B cell (primary cell): ENCODE measurements around the gene KMT2C. TPM values are rescaled to one million over a fixed set of nuclear protein-coding genes. Genes with fewer than 3 reads are reported as not detected.

ENCODE experiments used
- ATAC-seq: fragments of 200-7000 bp; cut with Tn5 transposase; one replicate; pipeline ENCODE4 v1.10.0; 2021; ENCODE audit warnings: low read depth, mild to moderate bottlenecking, moderate number of reproducible peaks, moderate library complexity
- CTCF ChIA-PET: fragments of 350-600 bp; sonication (Branson Sonifier 250); formaldehyde crosslinking; loops from one replicate; lab custom pipeline; 2021; ENCODE audit warnings: antibody characterized with exemption, inconsistent platforms; lab: Charles Lee
- POLR2A ChIA-PET: fragments of 350-600 bp; sonication (Branson Sonifier 250); formaldehyde crosslinking; loops from one replicate; lab custom pipeline; 2021; ENCODE audit warnings: antibody characterized with exemption; lab: Charles Lee
- DNase-seq: peaks from one replicate; pipeline ENCODE4 v3.0.0; 2013
- H2AFZ ChIP-seq: 2 replicates; pipeline ENCODE4 v1.6.1; 2012; ENCODE audit warnings: mild to moderate bottlenecking, low read depth, low read length; ENCODE audit not compliant: insufficient read depth, poor library complexity, severe bottlenecking
- H3K27ac ChIP-seq, 2 donors: 1 replicate in 1 of 2; 2 replicates in 1 of 2; pipeline ENCODE4 v1.5.1; 2012 to 2013; ENCODE audit warnings: low read length in 2 of 2, mild to moderate bottlenecking in 2 of 2, moderate library complexity in 1 of 2
- H3K27me3 ChIP-seq, 4 experiments: fragments of 200-600 bp in 1 of 4; sonication (generic) in 1 of 4; replicated peaks in 1 of 4; 1 replicate in 2 of 4; 2 replicates in 2 of 4; pipeline versions ENCODE4 v1.6.1 to v1.7.0; 2013 to 2016; ENCODE audit warnings: low read length in 3 of 4, mild to moderate bottlenecking in 2 of 4, mixed read lengths in 1 of 4, moderate library complexity in 1 of 4; ENCODE audit not compliant: insufficient read depth in 4 of 4, control insufficient read depth in 3 of 4; ENCODE audit errors: control extremely low read depth in 1 of 4
- H3K36me3 ChIP-seq, 2 experiments: replicated peaks in 1 of 2; 1 replicate in 1 of 2; 2 replicates in 1 of 2; pipeline versions ENCODE4 v1.6.1 to v1.7.1; 2013; ENCODE audit warnings: low read length in 1 of 2; ENCODE audit not compliant: insufficient read depth in 2 of 2, control insufficient read depth in 1 of 2; ENCODE audit errors: control extremely low read depth in 1 of 2, extremely low read depth in 1 of 2
- H3K4me1 ChIP-seq, 2 donors: fragments of 200-600 bp in 1 of 2; sonication (generic) in 1 of 2; 1 replicate in 1 of 2; 2 replicates in 1 of 2; pipeline versions ENCODE4 v1.5.1 to v1.6.1; 2013 to 2017; ENCODE audit warnings: low read length in 2 of 2; ENCODE audit not compliant: control insufficient read depth in 2 of 2, insufficient read depth in 2 of 2
- H3K4me2 ChIP-seq: replicated peaks from 2 replicates; pipeline ENCODE3; 2012; ENCODE audit warnings: mild to moderate bottlenecking, low read depth, low read length; ENCODE audit not compliant: poor library complexity, severe bottlenecking
- H3K4me3 ChIP-seq, 5 experiments: fragments of 200-600 bp in 1 of 5; sonication (generic) in 1 of 5; 1 replicate in 3 of 5; 2 replicates in 2 of 5; pipeline versions ENCODE4 v1.5.1 to v1.7.0; 2011 to 2016; ENCODE audit warnings: low read length in 4 of 5, mild to moderate bottlenecking in 4 of 5, low read depth in 2 of 5, control low read depth in 1 of 5, moderate library complexity in 1 of 5; ENCODE audit not compliant: insufficient read depth in 1 of 5; ENCODE audit errors: control extremely low read depth in 1 of 5, extremely low read depth in 1 of 5
- H3K79me2 ChIP-seq: fragments of 200-600 bp; sonication (generic); one replicate; pipeline ENCODE4 v1.6.0; 2016; ENCODE audit warnings: low read length; ENCODE audit not compliant: control insufficient read depth, insufficient read depth
- H3K9ac ChIP-seq: fragments of 200-600 bp; sonication (generic); 2 replicates; pipeline ENCODE4 v1.6.1; 2017; ENCODE audit warnings: mild to moderate bottlenecking, low read length, moderate library complexity
- H3K9me3 ChIP-seq, 3 donors: one replicate each; pipeline versions ENCODE4 v1.6.1 to v1.7.1; 2013; ENCODE audit warnings: low read length in 2 of 3; ENCODE audit not compliant: control insufficient read depth in 2 of 3, insufficient read depth in 1 of 3; ENCODE audit errors: control extremely low read depth in 1 of 3
- H4K20me1 ChIP-seq: 2 replicates; pipeline ENCODE4 v1.6.0; 2012; ENCODE audit warnings: mild to moderate bottlenecking, low read length; ENCODE audit not compliant: insufficient read depth, control insufficient read depth, poor library complexity, severe bottlenecking
- H3K27ac Mint-ChIP-seq: one replicate; pipeline ENCODE4 v1.8.0; 2021; ENCODE audit warnings: mixed read lengths
- H3K27me3 Mint-ChIP-seq: one replicate; pipeline ENCODE4 v1.8.0; 2021; ENCODE audit warnings: mixed read lengths
- H3K4me1 Mint-ChIP-seq: one replicate; pipeline ENCODE4 v1.8.0; 2021; ENCODE audit warnings: mixed read lengths
- H3K4me3 Mint-ChIP-seq: one replicate; pipeline ENCODE4 v1.8.0; 2021; ENCODE audit warnings: mixed read lengths
- H3K9me3 Mint-ChIP-seq: one replicate; pipeline ENCODE4 v1.8.0; 2022; ENCODE audit warnings: mixed read lengths; ENCODE audit not compliant: insufficient read depth
- CTCF ChIP-seq: fragments of 200-600 bp; IDR thresholded peaks from one replicate; pipeline ENCODE4 v1.8.0; 2022; ENCODE audit warnings: antibody characterized with exemption, mild to moderate bottlenecking
- EZH2 ChIP-seq: IDR thresholded peaks from 2 replicates; pipeline ENCODE4 v1.6.1; 2012; ENCODE audit warnings: borderline replicate concordance, low read depth, mild to moderate bottlenecking, moderate library complexity, low read length; ENCODE audit not compliant: insufficient read depth, poor library complexity, severe bottlenecking
- WGBS: methylation state at CpG from one replicate; pipeline ENCODE4 v1.1.5; 2013; ENCODE audit warnings: missing lambda C conversion rate; ENCODE audit not compliant: insufficient coverage; 5-methylcytosine and 5-hydroxymethylcytosine counted together
- intact Hi-C: fragments of 100-400 bp; cut with micrococcal nuclease; formaldehyde crosslinking; loops from one replicate; pipeline ENCODE4 v1.10.0; 2022
- polyA plus RNA-seq: library from polyadenylated mRNA; depleted of rRNA; stranded (reverse); fragments of >200 nt; gene quantifications from 2 replicates; pipeline ENCODE4 v1.2.3, GENCODE V29; 2012
- total RNA-seq, 2 donors: library from RNA; stranded (reverse); fragments of 120-200 nt in 1 of 2; gene quantifications; 1 replicate in 1 of 2; 2 replicates in 1 of 2; pipeline versions ENCODE4 v1.2.3 to v1.2.4, GENCODE V29; 2013 to 2022

The KMT2C gene
- total and polyA plus RNA-seq, 2 donors (not counting 1 experiment from before 2014, with no cell fraction given), result 14.9 to 171 TPM

GRCh38 chr7:152370297-152370696 lies 65.5 kb downstream of the KMT2C start:
- intact Hi-C loops, result no loop called here
- H3K9me3 ChIP-seq, result peaks cover 0 to 24% (median 9%) of the 10 kb centered on the region in 3 donors
- H3K4me3 ChIP-seq, result no peak overlapping the region
- TF ChIP-seq CTCF (no peak), EZH2 (no peak)
- Mint-ChIP-seq H3K4me1 (peaks cover 43% of the 10 kb centered on the region), H3K9me3 (peaks cover 8% of the 10 kb centered on the region), H3K4me3 (no peak overlapping the region), H3K27ac (no peak overlapping the region), H3K27me3 (no peaks in the 10 kb centered on the region)
- ChIA-PET POLR2A (interaction anchor here (0.6 kb wide), 1 partner anchor 185 kb away, joined by 3 read pairs; no protein-coding TSS in a partner anchor), CTCF (no interaction called here)
- H3K36me3 ChIP-seq, result peaks cover 0 to 1% of the 10 kb centered on the region in 2 experiments
- H2AFZ ChIP-seq, result no peak overlapping the region
- ATAC-seq, result no peak
- H3K27me3 ChIP-seq, result no peaks in the 10 kb centered on the region
- no peak overlapping the region for H3K4me2 ChIP-seq
- no peak overlapping the region for H3K27ac ChIP-seq
- DNase-seq, result no peak
- peaks cover 99% of the 10 kb centered on the region for H3K79me2 ChIP-seq
- peaks cover 0 to 6% of the 10 kb centered on the region in 2 donors for H3K4me1 ChIP-seq
- H3K9ac ChIP-seq, result no peak overlapping the region
- peaks cover 80% of the 10 kb centered on the region for H4K20me1 ChIP-seq

GRCh38 chr7:152369518-152369917 lies 66.3 kb downstream of the KMT2C start:
- Histone ChIP-seq H3K9ac (no peak overlapping the region), H3K4me1 (peaks cover 0 to 6% of the 10 kb centered on the region in 2 donors), H4K20me1 (peaks cover 86% of the 10 kb centered on the region), H2AFZ (no peak overlapping the region), H3K9me3 (peaks cover 0 to 24% (median 9%) of the 10 kb centered on the region in 3 donors), H3K27ac (no peak overlapping the region), H3K27me3 (no peaks in the 10 kb centered on the region), H3K4me3 (no peak overlapping the region), H3K79me2 (peaks cover 99% of the 10 kb centered on the region), H3K4me2 (no peak overlapping the region), H3K36me3 (peaks cover 0 to 1% of the 10 kb centered on the region in 2 experiments)
- ChIA-PET POLR2A (interaction anchor here (0.6 kb wide), 1 partner anchor 186 kb away, joined by 3 read pairs; no protein-coding TSS in a partner anchor), CTCF (no interaction called here)
- no peak for ATAC-seq
- Mint-ChIP-seq H3K4me1 (peaks cover 44% of the 10 kb centered on the region), H3K4me3 (no peak overlapping the region), H3K9me3 (peaks cover 8% of the 10 kb centered on the region), H3K27ac (no peak overlapping the region), H3K27me3 (no peaks in the 10 kb centered on the region)
- WGBS, result 40% methylated on average over 1 of the region's 3 CpGs
- no peak for DNase-seq
- no peak for TF ChIP-seq CTCF
- TF ChIP-seq EZH2, result no peak
- intact Hi-C loops, result no loop called here
